GM19351 (cell line): Measurements from ENCODE around the gene CASKIN1.
A peak's percentile ranks its signal among the peaks of the same experiment; 100 is the strongest.

Experiments used
- ATAC-seq: cut with Tn5 transposase; IDR thresholded peaks from one replicate; pipeline ENCODE4 v1.9.1; 2021; ENCODE audit warnings: mild to moderate bottlenecking, moderate library complexity; ENCODE audit not compliant: unreplicated experiment

CASKIN1 gene

GRCh38 chr16:2232094-2232990, 35.9 kb upstream of the CASKIN1 start:
- ATAC-seq = no peak

GRCh38 chr16:2231016-2231931, 34.9 kb upstream of the CASKIN1 start:
- ATAC-seq = no peak

- ATAC-seq = no peak
These were observed 34.0 kb upstream of the CASKIN1 start for GRCh38 chr16:2230376-2230775.

- no peak for ATAC-seq
These were observed 33.3 kb upstream of the CASKIN1 start for GRCh38 chr16:2229632-2230250.

GRCh38 chr16:2229091-2229490, 32.7 kb upstream of the CASKIN1 start:
- ATAC-seq = no peak

GRCh38 chr16:2228161-2228824, 31.9 kb upstream of the CASKIN1 start:
- ATAC-seq = no peak

- no peak for ATAC-seq
These were observed 30.5 kb upstream of the CASKIN1 start for GRCh38 chr16:2226918-2227317.

- ATAC-seq = no peak
These were observed 29.9 kb upstream of the CASKIN1 start for GRCh38 chr16:2226245-2226793.

GRCh38 chr16:2223942-2224486, 27.6 kb upstream of the CASKIN1 start:
- peak; percentile 25 for ATAC-seq

GRCh38 chr16:2223221-2223941, 27.0 kb upstream of the CASKIN1 start, which contains the start of gene E4F1:
E4F1 (plus strand) TSS chr16:2223591; CDS start chr16:2223614, 23 bp downstream.
- ATAC-seq = peak; percentile 94

- no peak for ATAC-seq
These were observed 19.9 kb upstream of the CASKIN1 start for GRCh38 chr16:2216330-2216729.

GRCh38 chr16:2214719-2214968, 18.2 kb upstream of the CASKIN1 start, which contains the start of gene PGP:
PGP (minus strand) TSS chr16:2214840; CDS start chr16:2214777, 63 bp downstream.
- ATAC-seq = peak; percentile 85

GRCh38 chr16:2213817-2214718, 17.7 kb upstream of the CASKIN1 start:
- ATAC-seq = no peak

GRCh38 chr16:2212362-2213324, 16.2 kb upstream of the CASKIN1 start:
- no peak for ATAC-seq

GRCh38 chr16:2211923-2212347, 15.5 kb upstream of the CASKIN1 start:
- ATAC-seq = no peak

- no peak for ATAC-seq
These were observed 14.3 kb upstream of the CASKIN1 start, which contains the start of gene BRICD5 for GRCh38 chr16:2210386-2211365. BRICD5 (minus strand) TSS chr16:2210863; CDS start chr16:2210833, 30 bp downstream.
